Esophagus muscularis mucosa (tissue), 4 donors: Measurements from ENCODE around the gene FAS. TPM values are rescaled to one million over a fixed set of nuclear protein-coding genes. Genes with fewer than 3 reads are reported as not detected.

Source experiments
- DNase-seq: peaks from one replicate; pipeline ENCODE4 v3.0.0-alpha.2; 2017; ENCODE audit errors: extremely low spot score
- H3K27ac ChIP-seq, 4 donors: fragments of 200-600 bp; sonication (generic); replicated peaks in 1 of 4; 1 replicate in 3 of 4; 2 replicates in 1 of 4; pipeline ENCODE4 v1.5.1; 2016 to 2019; ENCODE audit warnings: mild to moderate bottlenecking in 1 of 4
- H3K27me3 ChIP-seq, 4 donors: fragments of 200-600 bp; sonication (generic); one replicate each; pipeline versions ENCODE4 v1.5.1 to v1.6.0; 2016 to 2019
- H3K36me3 ChIP-seq, 4 donors: fragments of 200-600 bp; sonication (generic); one replicate each; pipeline ENCODE4 v1.5.1; 2016 to 2019
- H3K4me1 ChIP-seq, 4 donors: fragments of 200-600 bp; sonication (generic); one replicate each; pipeline ENCODE4 v1.5.1; 2016 to 2019
- H3K4me3 ChIP-seq, 4 donors: fragments of 200-600 bp; sonication (generic); 1 replicate in 2 of 4; 2 replicates in 2 of 4; pipeline ENCODE4 v1.5.1; 2016 to 2019; ENCODE audit warnings: mild to moderate bottlenecking in 4 of 4, moderate library complexity in 1 of 4
- H3K9me3 ChIP-seq, 4 donors: fragments of 200-600 bp; sonication (generic); 1 replicate in 3 of 4; 2 replicates in 1 of 4; pipeline ENCODE4 v1.5.1; 2016 to 2019
- CTCF ChIP-seq, 3 experiments: fragments of 200-600 bp in 2 of 3; fragments of 450-650 bp in 1 of 3; sonication (generic) in 2 of 3; IDR thresholded peaks; one replicate each; pipeline ENCODE4 v1.5.1; 2017 to 2019; ENCODE audit warnings: antibody characterized with exemption in 3 of 3, mild to moderate bottlenecking in 2 of 3, moderate library complexity in 1 of 3
- EP300 ChIP-seq: sonication (generic); formaldehyde crosslinking; IDR thresholded peaks from one replicate; pipeline ENCODE4 v1.6.1; 2017; ENCODE audit warnings: antibody characterized with exemption
- POLR2A ChIP-seq: fragments of 450-650 bp; IDR thresholded peaks from one replicate; pipeline ENCODE4 v1.6.1; 2017; ENCODE audit warnings: antibody characterized with exemption, moderate library complexity, mild to moderate bottlenecking, low read depth
- POLR2AphosphoS5 ChIP-seq, 2 donors: sonication (generic); formaldehyde crosslinking; IDR thresholded peaks; one replicate each; pipeline ENCODE4 v1.6.1; 2017; ENCODE audit warnings: antibody characterized with exemption in 2 of 2
- WGBS: methylation state at CpG from one replicate; pipeline ENCODE4 v1.1.5; 2018; 5-methylcytosine and 5-hydroxymethylcytosine counted together
- intact Hi-C: fragments of 100-400 bp; cut with DNase I; formaldehyde crosslinking; loops from one replicate; pipeline ENCODE4 v1.15.1; 2023
- total RNA-seq, 4 donors: library from RNA; depleted of rRNA; stranded (reverse); fragments of >200 nt; gene quantifications; one replicate each; pipeline versions ENCODE4 v1.1.0 to v1.2.1, GENCODE V29; 2016

The FAS gene
- total RNA-seq, 4 donors from 2014 or later, result 16.6 to 27.5 (median 18.7) TPM

DNA sequence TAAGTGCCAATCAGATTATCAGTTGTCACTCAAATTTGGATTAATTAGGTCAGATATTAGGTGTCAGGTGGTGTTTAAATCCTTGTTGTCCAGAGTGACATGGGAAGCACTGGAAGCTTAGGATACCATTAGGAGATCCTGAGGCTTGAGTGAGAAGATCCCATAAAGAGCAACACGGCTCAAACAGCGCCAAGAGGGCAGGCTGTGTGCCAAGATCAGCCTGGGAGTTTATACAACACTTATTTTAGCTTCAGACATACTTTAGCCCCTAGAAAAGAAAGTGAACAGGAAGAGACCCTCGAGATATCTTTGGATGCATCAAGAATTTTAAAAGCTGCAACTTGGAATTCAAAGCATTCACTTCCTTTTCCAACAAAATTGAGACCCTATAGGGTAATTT lies 23.8 kb upstream of the FAS start:
- no peak for DNase-seq
- H3K9me3 ChIP-seq, result no peaks in the 10 kb centered on the region
- no peak overlapping the region for H3K4me3 ChIP-seq
- H3K4me1 ChIP-seq, result peaks cover 14 to 72% (median 60%) of the 10 kb centered on the region in 4 donors
- H3K27me3 ChIP-seq, result no peaks in the 10 kb centered on the region
- 39% methylated on average over 3 of the region's 3 CpGs for WGBS
- peak overlapping the region; percentile 45 to 79 (median 76) for H3K27ac ChIP-seq
- intact Hi-C loops, result no loop called here
- no peaks in the 10 kb centered on the region for H3K36me3 ChIP-seq
- TF ChIP-seq POLR2A (no peak), CTCF (IDR thresholded peaks at IDR 0.05) (no peak), EP300 (no peak), POLR2AphosphoS5 (IDR thresholded peaks at IDR 0.05) (no peak)

- Histone ChIP-seq H3K4me3 (no peak overlapping the region), H3K4me1 (peaks cover 19 to 80% (median 76%) of the 10 kb centered on the region in 4 donors), H3K27me3 (no peaks in the 10 kb centered on the region), H3K36me3 (no peaks in the 10 kb centered on the region), H3K27ac (peak overlapping the region; percentile 70 to 79 (median 76)), H3K9me3 (no peaks in the 10 kb centered on the region)
- WGBS, result 32% methylated on average over 2 of the region's 2 CpGs
- DNase-seq, result no peak
- no peak for TF ChIP-seq CTCF (IDR thresholded peaks at IDR 0.05)
- peak in 1 of 2 donors; percentile 43 for TF ChIP-seq POLR2AphosphoS5 (IDR thresholded peaks at IDR 0.05)
- intact Hi-C loops, result no loop called here
Measured at GRCh38 chr10:88968391-88968790, 22.2 kb upstream of the FAS start.

DNA sequence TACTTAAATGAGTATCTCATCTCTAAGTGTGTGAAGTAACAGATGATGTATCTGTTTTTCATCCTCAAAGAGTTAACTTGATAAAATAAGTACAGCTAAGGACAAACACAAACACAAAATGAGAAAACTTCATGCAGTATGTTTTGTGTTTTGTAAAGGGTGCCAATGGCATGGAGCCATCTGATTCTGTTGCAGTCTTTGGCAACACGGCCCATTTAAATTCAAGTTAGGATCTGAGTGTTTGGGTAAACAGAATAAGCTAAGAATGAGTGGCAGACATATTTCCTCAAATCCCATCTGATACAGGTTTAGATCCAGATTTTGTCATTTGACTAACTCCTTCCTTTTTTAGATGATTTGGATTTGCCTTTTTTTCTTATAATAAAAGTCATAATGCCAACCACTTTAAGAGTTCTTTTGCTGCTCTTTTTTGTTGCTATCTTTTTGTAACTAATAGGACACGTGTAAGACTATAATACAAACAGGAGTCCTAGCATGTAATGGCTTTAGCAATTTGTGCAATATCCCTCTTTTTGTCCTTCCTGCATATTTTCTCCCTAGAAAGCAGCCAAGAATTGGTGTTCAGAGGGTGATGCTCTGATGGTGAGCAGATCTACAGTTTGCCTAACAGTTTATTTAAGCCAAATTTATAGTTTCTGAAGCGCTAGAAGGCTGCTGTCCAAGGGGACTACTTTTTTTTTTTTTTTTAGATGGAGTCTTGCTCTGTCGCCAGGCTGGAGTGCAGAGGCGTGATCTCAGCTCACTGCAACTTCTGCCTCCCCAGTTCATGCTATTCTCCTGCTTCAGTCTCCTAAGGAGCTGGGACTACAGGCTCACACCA lies 19.2 kb upstream of the FAS start:
- peak overlapping the region; percentile 75 to 79 (median 77) for H3K27ac ChIP-seq
- intact Hi-C loops, result loop anchor here (2.0 kb wide), 1 partner anchor 17 kb away; no protein-coding TSS in a partner anchor
- H3K36me3 ChIP-seq, result no peaks in the 10 kb centered on the region
- H3K4me3 ChIP-seq, result peak overlapping the region in 3 of 4 donors; percentile 23 to 31 (median 28)
- H3K9me3 ChIP-seq, result no peaks in the 10 kb centered on the region
- no peaks in the 10 kb centered on the region for H3K27me3 ChIP-seq
- WGBS, result 35% methylated on average over 5 of the region's 5 CpGs
- no peak for DNase-seq
- TF ChIP-seq POLR2AphosphoS5 (IDR thresholded peaks at IDR 0.05) (peak; percentile 24 to 71), EP300 (no peak), CTCF (IDR thresholded peaks at IDR 0.05) (no peak)
- H3K4me1 ChIP-seq, result peaks cover 30 to 86% (median 81%) of the 10 kb centered on the region in 4 donors

DNA sequence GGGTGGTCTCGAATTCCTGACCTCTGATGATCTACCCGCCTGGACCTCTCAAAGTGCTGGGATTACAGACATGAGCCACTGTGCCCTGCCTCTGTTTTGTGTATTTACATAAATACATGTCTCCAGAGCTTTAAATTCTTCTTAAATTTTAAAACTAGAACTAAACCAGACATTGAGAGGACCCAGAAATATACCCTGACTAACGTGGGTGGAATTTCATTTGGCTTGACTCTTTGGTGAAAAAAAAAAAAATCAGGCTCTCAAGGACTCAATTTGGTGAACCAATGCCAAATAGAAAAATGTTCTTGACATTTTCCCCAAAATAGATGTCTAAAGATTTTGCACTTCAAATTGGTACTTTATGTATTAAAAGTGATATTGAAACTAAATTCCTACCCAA lies 16.6 kb upstream of the FAS start:
- intact Hi-C loops, result no loop called here
- no peaks in the 10 kb centered on the region for H3K9me3 ChIP-seq
- no peaks in the 10 kb centered on the region for H3K36me3 ChIP-seq
- DNase-seq, result no peak
- WGBS, result 64% methylated on average over 3 of the region's 3 CpGs
- peaks cover 33 to 70% (median 63%) of the 10 kb centered on the region in 4 donors for H3K4me1 ChIP-seq
- no peaks in the 10 kb centered on the region for H3K27me3 ChIP-seq
- H3K4me3 ChIP-seq, result peak overlapping the region in 1 of 4 donors; percentile 49
- no peak for TF ChIP-seq POLR2AphosphoS5 (IDR thresholded peaks at IDR 0.05)
- no peak for TF ChIP-seq CTCF (IDR thresholded peaks at IDR 0.05)
- TF ChIP-seq EP300, result no peak
- H3K27ac ChIP-seq, result peak overlapping the region; percentile 75 to 80 (median 77)
